ENCODE measurements around the gene EMC10.

DNA sequence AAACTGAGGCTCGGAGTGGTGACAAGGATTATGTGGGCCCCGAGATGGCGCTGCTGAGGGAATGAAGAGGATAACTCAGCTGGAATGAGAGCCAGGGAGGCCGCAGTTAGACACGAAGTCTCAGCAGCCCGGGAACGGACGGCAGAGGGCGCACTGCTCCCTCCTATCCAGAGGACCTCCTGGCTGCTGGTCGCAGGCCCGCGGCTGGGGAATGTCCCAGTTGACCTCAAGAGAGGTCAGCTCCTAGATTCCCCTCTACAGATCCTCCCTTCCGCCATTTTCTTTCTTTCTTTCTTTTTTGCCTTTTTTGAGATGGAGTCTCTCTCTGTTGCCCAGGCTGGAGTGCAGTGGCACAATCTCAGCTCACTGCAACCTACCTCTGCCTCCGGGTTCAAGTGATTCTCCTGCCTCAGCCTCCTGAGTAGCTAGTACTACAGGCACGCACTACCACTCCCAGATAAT lies 61.5 kb downstream of the EMC10 start:
- TF ChIP-seq POLR2AphosphoS5 (IDR thresholded peaks at IDR 0.05; ENCODE audit: borderline replicate concordance, low read depth, low read length) (no peak), EZH2 (IDR thresholded peaks at IDR 0.05) (no peak)
